ENCODE results near the gene DHRSX. TPM values are rescaled to one million over a fixed set of nuclear protein-coding genes. Genes with fewer than 3 reads are reported as not detected.
"Not testable (repeated sequence)": the region's sequence is repeated elsewhere in the genome, so short reads cannot be mapped to it uniquely, and the experiment has no call there.

The DHRSX gene
- total RNA-seq, 1 donor = 11.0 TPM

GRCh38 chrX:2242980-2243379 is 257.8 kb downstream of the DHRSX start:
- no peaks in the 10 kb centered on the region for H3K27me3 ChIP-seq (ENCODE audit: insufficient read depth, low read length)
- no peak overlapping the region for H3K4me3 ChIP-seq (ENCODE audit: low read length)
- H3K9me3 ChIP-seq (ENCODE audit: low read depth, low read length) = no peaks in the 10 kb centered on the region
- no peaks in the 10 kb centered on the region for H3K4me1 ChIP-seq (ENCODE audit: insufficient read depth, low read length)

GRCh38 chrX:2242326-2242725 is 258.4 kb downstream of the DHRSX start:
- H3K4me1 ChIP-seq (ENCODE audit: insufficient read depth, low read length) = no peaks in the 10 kb centered on the region
- H3K27me3 ChIP-seq (ENCODE audit: insufficient read depth, low read length) = no peaks in the 10 kb centered on the region
- H3K9me3 ChIP-seq (ENCODE audit: low read depth, low read length) = no peaks in the 10 kb centered on the region
- H3K4me3 ChIP-seq (ENCODE audit: low read length) = no peak overlapping the region

GRCh38 chrX:2241496-2241895 is 259.3 kb downstream of the DHRSX start:
- not testable (repeated sequence) for H3K9me3 ChIP-seq (ENCODE audit: low read depth, low read length); H3K4me1 ChIP-seq (ENCODE audit: insufficient read depth, low read length); H3K4me3 ChIP-seq (ENCODE audit: low read length); H3K27me3 ChIP-seq (ENCODE audit: insufficient read depth, low read length)

GRCh38 chrX:2240761-2241160 is 260.0 kb downstream of the DHRSX start:
- H3K4me3 ChIP-seq (ENCODE audit: low read length); H3K9me3 ChIP-seq (ENCODE audit: low read depth, low read length); H3K4me1 ChIP-seq (ENCODE audit: insufficient read depth, low read length); H3K27me3 ChIP-seq (ENCODE audit: insufficient read depth, low read length): not testable (repeated sequence)

- Histone ChIP-seq H3K4me1 (ENCODE audit: insufficient read depth, low read length) (peaks cover 7% of the 10 kb centered on the region), H3K4me3 (ENCODE audit: low read length) (no peak overlapping the region), H3K9me3 (ENCODE audit: low read depth, low read length) (no peaks in the 10 kb centered on the region), H3K27me3 (ENCODE audit: insufficient read depth, low read length) (no peaks in the 10 kb centered on the region)
These were observed 262.8 kb downstream of the DHRSX start for GRCh38 chrX:2237976-2238375.

GRCh38 chrX:2231570-2232192 is 269.1 kb downstream of the DHRSX start:
- Histone ChIP-seq H3K4me3 (ENCODE audit: low read length) (no peak overlapping the region), H3K9me3 (ENCODE audit: low read depth, low read length) (no peaks in the 10 kb centered on the region), H3K27me3 (ENCODE audit: insufficient read depth, low read length) (no peaks in the 10 kb centered on the region), H3K4me1 (ENCODE audit: insufficient read depth, low read length) (peaks cover 10% of the 10 kb centered on the region)

GRCh38 chrX:2230457-2230856 is 270.3 kb downstream of the DHRSX start:
- Histone ChIP-seq H3K4me1 (ENCODE audit: insufficient read depth, low read length) (peaks cover 10% of the 10 kb centered on the region), H3K27me3 (ENCODE audit: insufficient read depth, low read length) (no peaks in the 10 kb centered on the region), H3K4me3 (ENCODE audit: low read length) (no peak overlapping the region), H3K9me3 (ENCODE audit: low read depth, low read length) (no peaks in the 10 kb centered on the region)

- Histone ChIP-seq H3K4me1 (ENCODE audit: insufficient read depth, low read length) (peaks cover 8% of the 10 kb centered on the region), H3K4me3 (ENCODE audit: low read length) (no peak overlapping the region), H3K27me3 (ENCODE audit: insufficient read depth, low read length) (no peaks in the 10 kb centered on the region), H3K9me3 (ENCODE audit: low read depth, low read length) (peaks cover 7% of the 10 kb centered on the region)
These were observed 272.2 kb downstream of the DHRSX start for GRCh38 chrX:2228536-2228935.

GRCh38 chrX:2226906-2227656 is 273.7 kb downstream of the DHRSX start:
- H3K27me3 ChIP-seq (ENCODE audit: insufficient read depth, low read length) = no peaks in the 10 kb centered on the region
- no peaks in the 10 kb centered on the region for H3K4me1 ChIP-seq (ENCODE audit: insufficient read depth, low read length)
- peaks cover 9% of the 10 kb centered on the region for H3K9me3 ChIP-seq (ENCODE audit: low read depth, low read length)
- no peak overlapping the region for H3K4me3 ChIP-seq (ENCODE audit: low read length)

- peaks cover 18% of the 10 kb centered on the region for H3K9me3 ChIP-seq (ENCODE audit: low read depth, low read length)
- no peaks in the 10 kb centered on the region for H3K4me1 ChIP-seq (ENCODE audit: insufficient read depth, low read length)
- no peaks in the 10 kb centered on the region for H3K27me3 ChIP-seq (ENCODE audit: insufficient read depth, low read length)
- no peak overlapping the region for H3K4me3 ChIP-seq (ENCODE audit: low read length)
These were observed 274.6 kb downstream of the DHRSX start for GRCh38 chrX:2226182-2226581.

GRCh38 chrX:2224597-2225235 is 276.1 kb downstream of the DHRSX start:
- Histone ChIP-seq H3K4me1 (ENCODE audit: insufficient read depth, low read length) (no peaks in the 10 kb centered on the region), H3K9me3 (ENCODE audit: low read depth, low read length) (peaks cover 32% of the 10 kb centered on the region), H3K27me3 (ENCODE audit: insufficient read depth, low read length) (no peaks in the 10 kb centered on the region), H3K4me3 (ENCODE audit: low read length) (no peak overlapping the region)

- Histone ChIP-seq H3K4me3 (ENCODE audit: low read length) (no peak overlapping the region), H3K4me1 (ENCODE audit: insufficient read depth, low read length) (no peaks in the 10 kb centered on the region), H3K9me3 (ENCODE audit: low read depth, low read length) (peaks cover 38% of the 10 kb centered on the region), H3K27me3 (ENCODE audit: insufficient read depth, low read length) (no peaks in the 10 kb centered on the region)
These were observed 276.6 kb downstream of the DHRSX start for GRCh38 chrX:2224161-2224560.

- no peaks in the 10 kb centered on the region for H3K27me3 ChIP-seq (ENCODE audit: insufficient read depth, low read length)
- no peaks in the 10 kb centered on the region for H3K4me1 ChIP-seq (ENCODE audit: insufficient read depth, low read length)
- no peak overlapping the region for H3K4me3 ChIP-seq (ENCODE audit: low read length)
- peaks cover 45% of the 10 kb centered on the region for H3K9me3 ChIP-seq (ENCODE audit: low read depth, low read length)
These were observed 279.8 kb downstream of the DHRSX start for GRCh38 chrX:2220829-2221567.

GRCh38 chrX:2220296-2220695 is 280.5 kb downstream of the DHRSX start:
- H3K27me3 ChIP-seq (ENCODE audit: insufficient read depth, low read length) = no peaks in the 10 kb centered on the region
- no peaks in the 10 kb centered on the region for H3K4me1 ChIP-seq (ENCODE audit: insufficient read depth, low read length)
- peaks cover 45% of the 10 kb centered on the region for H3K9me3 ChIP-seq (ENCODE audit: low read depth, low read length)
- H3K4me3 ChIP-seq (ENCODE audit: low read length) = no peak overlapping the region

GRCh38 chrX:2214138-2214823 is 286.5 kb downstream of the DHRSX start:
- H3K9me3 ChIP-seq (ENCODE audit: low read depth, low read length); H3K4me1 ChIP-seq (ENCODE audit: insufficient read depth, low read length); H3K27me3 ChIP-seq (ENCODE audit: insufficient read depth, low read length); H3K4me3 ChIP-seq (ENCODE audit: low read length): not testable (repeated sequence)

Data from mononuclear cell (primary cell).